ENCODE results near the gene SLC35F1.

GRCh38 chr6:117930645-117931044 lies 23.6 kb downstream of the SLC35F1 start:
- TF ChIP-seq POLR2A (IDR thresholded peaks at IDR 0.05) (no peak), CTCF (IDR thresholded peaks at IDR 0.05) (no peak), POLR2AphosphoS5 (IDR thresholded peaks at IDR 0.05) (no peak), EP300 (IDR thresholded peaks at IDR 0.05) (no peak)

Measured in upper lobe of left lung (tissue), 4 donors.